Measurements from ENCODE around the gene FAM117B.
"Not testable (repeated sequence)": the region's sequence is repeated elsewhere in the genome, so short reads cannot be mapped to it uniquely, and the experiment has no call there.

FAM117B gene

DNA sequence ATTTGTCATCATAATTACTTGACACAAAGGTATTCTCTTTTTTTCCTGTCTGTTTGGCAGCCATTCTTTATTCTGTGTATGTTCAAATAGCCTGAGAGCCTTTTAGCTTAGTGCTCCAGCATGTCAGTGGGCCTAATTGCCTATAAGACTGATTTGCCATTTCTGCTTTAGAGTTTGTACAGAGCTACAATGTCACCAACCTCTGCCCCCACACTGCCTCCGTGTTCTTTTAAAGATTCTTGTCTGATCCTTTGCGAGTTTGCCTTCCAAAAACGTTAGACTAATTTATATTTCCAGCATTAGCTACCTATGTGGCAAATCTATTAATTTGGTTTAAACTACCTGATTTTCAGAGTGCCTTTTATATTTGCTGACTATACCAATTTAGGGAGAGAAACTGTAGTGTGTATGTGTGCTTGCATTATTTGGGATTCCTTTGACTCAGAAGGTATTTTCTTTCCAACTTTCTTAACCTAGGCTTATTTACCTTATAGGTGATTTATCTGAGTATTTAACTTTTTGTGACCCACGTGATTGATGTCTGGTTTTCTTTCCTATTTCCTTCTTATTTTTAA lies 70.8 kb downstream of the FAM117B start:
- DNase-seq, result no peak

- DNase-seq, result not testable (repeated sequence)
Observed at GRCh38 chr2:202714971-202715935, 80.5 kb downstream of the FAM117B start.

GRCh38 chr2:202716114-202716718 lies 81.4 kb downstream of the FAM117B start:
- DNase-seq, result no peak

GRCh38 chr2:202716953-202717597 lies 82.3 kb downstream of the FAM117B start:
- no peak for DNase-seq

DNA sequence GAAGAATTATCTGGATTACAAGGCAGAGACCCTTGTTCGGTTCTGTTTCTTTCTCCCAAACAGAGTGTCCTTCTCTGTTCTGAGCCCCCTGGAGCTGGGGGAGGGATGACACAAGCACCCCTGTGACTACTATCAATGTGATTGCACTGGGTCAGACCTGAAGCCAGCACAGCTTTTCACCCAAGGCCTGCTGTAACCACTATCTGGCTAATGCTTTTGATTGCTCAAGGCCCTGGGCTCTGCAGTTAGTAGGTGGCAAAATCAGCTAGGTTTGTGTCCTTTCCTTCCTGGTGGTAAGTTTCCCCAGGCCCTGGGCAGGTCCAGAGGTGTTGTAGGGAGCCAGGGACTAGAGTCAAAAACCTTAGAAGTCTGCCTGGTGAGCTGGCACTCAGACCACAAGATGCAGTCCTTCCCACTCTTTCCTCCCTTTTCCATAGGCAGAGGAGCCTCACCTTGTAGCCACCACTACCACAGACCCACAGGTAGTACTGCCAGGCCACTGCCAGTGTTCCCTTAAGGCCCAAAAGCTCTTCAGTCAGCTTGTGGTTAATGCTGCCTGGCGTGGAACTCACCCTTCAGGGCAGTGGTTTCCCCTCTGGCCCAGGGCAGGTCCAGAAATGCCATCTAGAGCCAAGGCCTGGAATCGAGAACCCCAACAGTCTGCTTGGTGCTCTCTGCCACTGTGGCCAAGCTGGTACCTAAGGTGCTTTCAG lies 83.0 kb downstream of the FAM117B start:
- no peak for DNase-seq

- no peak for DNase-seq
Observed at GRCh38 chr2:202718614-202719013, 83.8 kb downstream of the FAM117B start.

DNA sequence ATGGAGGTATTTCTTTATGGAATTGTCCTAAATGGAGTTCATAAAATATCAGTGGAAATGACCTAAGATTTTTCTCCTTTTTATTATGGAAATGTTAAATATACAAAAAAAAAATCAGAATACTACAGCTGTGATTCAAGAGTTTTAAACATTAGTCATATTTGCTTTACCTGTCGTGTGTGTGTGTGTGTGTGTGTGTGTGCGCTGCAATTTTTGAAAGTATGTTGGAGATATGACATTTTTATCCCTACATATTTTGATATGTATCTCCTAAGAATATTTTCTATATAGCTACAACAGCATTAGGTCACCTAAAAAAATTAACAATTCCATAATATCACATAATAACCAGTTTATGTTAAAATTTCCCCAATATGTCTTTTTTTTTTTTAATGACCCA lies 85.5 kb downstream of the FAM117B start:
- DNase-seq, result no peak

DNA sequence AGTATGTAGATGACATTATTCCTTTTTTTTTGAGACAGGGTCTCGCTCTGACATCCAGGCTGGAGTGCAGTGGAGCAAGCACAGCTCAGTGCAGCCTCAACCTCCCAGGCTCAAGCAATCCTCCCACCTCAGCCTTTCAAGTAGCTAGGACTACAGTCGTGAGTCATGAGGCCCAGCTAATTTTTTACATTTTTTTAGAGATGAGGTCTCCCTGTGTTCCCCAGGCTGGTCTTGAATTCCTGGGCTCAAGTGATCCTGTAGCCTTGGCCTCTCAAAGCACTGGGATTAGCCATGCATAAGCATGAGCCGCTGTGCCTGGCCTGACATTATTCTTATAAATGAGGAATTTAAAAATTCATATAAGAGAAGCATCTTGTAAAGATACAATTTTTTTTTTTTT lies 86.9 kb downstream of the FAM117B start:
- no peak for DNase-seq

- DNase-seq, result no peak
Observed at GRCh38 chr2:202723746-202724145, 89.0 kb downstream of the FAM117B start.

DNA sequence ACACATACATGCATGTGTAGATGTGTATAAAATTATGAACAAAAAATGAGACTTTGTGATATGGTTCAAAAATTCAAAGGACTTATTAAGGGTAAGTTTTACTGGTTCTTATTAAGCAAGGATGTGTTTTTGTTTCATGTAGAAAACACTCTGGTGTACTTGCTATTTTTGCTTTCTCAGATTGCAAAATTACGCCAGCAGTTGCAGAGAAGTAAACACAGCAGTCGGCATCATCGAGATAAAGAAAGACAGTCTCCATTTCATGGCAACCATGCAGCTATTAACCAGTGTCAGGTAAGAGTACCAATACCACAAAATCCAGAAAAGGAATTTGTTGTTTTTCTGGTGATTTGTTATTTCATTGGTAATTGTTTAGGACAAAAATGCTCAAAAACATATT lies 91.3 kb downstream of the FAM117B start:
- DNase-seq, result no peak

DNA sequence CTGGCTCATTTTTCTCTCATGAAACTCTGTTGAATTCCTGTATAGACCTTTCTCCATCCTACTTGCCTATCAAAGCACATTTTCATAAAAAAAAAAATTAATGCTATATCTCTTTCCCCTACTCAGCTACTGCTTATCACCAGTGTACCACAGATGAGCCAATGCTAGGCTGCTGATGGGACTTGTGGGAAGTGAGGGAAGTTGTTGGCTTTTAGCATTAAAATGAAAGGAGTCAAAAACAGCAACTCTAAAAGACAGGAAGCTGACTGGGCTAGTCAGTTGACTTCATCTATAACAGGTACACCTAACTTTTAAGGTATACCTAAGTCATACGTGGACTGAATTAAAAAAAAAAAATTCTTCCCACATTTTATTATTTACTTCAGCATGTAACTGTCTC lies 102.1 kb downstream of the FAM117B start:
- no peak for DNase-seq

- no peak for DNase-seq
Observed at GRCh38 chr2:202743613-202744012, 108.8 kb downstream of the FAM117B start.

GRCh38 chr2:202749477-202749876 lies 114.7 kb downstream of the FAM117B start:
- no peak for DNase-seq

DNA sequence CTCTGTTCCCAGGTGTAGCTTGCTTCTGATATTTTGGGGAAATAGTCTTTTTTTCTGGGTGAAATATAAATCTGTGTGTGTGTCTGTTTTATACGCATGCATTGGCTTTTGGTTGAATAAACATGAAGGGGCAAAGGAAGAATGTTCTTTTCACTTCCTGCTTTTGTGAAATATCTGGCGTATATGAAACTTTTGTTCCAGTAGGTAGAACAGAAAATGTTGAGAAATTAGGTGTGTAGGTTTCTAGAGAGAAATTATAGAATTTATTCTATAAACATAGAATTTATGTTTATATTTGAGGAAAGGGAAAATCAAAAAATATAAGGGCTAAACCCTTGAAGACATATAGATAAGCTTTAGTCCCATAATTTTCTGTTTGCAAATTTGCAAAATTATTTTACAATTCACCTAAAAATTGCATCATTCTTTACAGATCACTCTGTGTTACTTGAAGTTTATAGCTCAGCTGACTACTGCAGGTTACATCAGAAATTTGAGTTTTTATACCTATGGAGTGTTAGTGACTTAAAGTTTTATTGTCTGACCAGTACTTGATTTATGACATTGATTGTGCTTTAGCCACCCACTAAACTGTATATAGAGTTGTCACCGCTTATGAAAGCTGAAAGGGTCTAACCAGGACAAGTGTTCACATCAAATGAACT lies 116.1 kb downstream of the FAM117B start:
- DNase-seq, result no peak

GRCh38 chr2:202752071-202752470 lies 117.3 kb downstream of the FAM117B start:
- DNase-seq, result no peak

GRCh38 chr2:202754936-202755335 lies 120.2 kb downstream of the FAM117B start:
- no peak for DNase-seq

- no peak for DNase-seq
Observed at GRCh38 chr2:202756598-202756997, 121.8 kb downstream of the FAM117B start.

GRCh38 chr2:202757339-202757738 lies 122.6 kb downstream of the FAM117B start:
- no peak for DNase-seq

DNA sequence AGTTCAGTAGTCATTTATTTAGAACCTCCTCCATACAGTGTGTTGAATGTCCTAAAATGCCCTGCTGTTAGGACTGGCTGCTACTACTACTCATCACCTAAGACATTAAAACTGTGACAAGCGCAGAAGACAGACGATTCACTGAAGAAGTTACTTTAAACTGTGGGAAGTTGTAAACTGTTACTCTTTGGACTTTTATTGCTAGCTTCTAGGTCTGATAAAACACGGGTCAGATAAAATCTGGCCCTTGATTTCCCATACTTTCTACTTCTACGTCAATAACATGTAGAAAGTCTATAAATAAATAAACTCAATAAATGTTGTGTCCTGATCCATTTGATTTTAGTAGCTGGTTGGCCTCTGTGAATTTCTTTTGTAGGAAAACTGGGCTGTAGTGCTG lies 123.4 kb downstream of the FAM117B start:
- no peak for DNase-seq

GRCh38 chr2:202758604-202759003 lies 123.8 kb downstream of the FAM117B start:
- no peak for DNase-seq

DNA sequence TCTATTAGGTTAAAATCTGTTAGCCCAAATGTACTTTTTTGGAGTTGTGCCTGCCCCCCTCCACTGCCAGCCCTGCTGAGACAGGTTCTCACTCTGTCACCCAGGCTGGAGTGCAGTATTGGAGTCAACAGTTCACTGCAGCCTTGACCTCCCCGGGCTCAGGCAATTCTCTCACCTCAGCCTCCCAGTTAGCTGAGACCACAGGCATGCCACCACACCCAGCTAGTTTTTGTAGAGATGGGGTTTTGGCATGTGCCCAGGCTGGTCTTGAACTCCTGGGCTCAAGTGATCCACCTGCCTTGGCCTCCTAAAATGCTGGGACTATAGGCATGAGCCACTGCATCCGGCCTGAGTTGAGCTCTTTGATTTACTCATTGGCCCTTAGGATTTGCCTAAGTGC lies 126.1 kb downstream of the FAM117B start:
- DNase-seq, result no peak

DNA sequence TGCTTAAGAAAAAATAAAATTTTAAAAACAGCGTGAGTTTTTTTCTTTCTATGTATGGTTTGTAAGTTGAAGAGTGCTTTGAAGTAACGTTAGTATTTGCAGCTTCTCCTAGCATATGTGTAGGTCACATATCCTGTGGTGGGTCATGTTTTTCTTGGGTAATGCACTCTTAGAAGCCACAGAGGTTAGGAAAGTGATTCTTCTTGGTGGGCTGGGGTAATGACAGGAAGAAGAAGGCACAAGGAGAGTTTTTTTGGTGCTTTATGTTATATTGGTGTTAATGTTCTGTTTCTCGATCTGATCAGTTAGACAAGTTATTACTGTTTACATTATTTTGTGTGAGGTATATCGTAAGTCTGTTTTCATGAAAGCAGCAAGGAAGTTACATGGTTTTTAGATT lies 127.8 kb downstream of the FAM117B start:
- DNase-seq, result no peak
